SU-DHL-6 (cell line): ENCODE data around the gene NR1H2.
A peak's percentile ranks its signal among the peaks of the same experiment; 100 is the strongest.

Source experiments
- H2AFZ ChIP-seq: fragments of 200-600 bp; sonication (generic); 2 replicates; pipeline ENCODE4 v1.6.1; 2014; ENCODE audit warnings: low read depth, mild to moderate bottlenecking, moderate library complexity, mixed read lengths, antibody characterized with exemption, low read length; ENCODE audit not compliant: severe bottlenecking
- H3F3A ChIP-seq: fragments of 200-600 bp; shearing (Covaris generic); 2 replicates; pipeline ENCODE4 v1.6.0; 2016; ENCODE audit warnings: antibody characterized with exemption, mild to moderate bottlenecking; ENCODE audit not compliant: insufficient read depth
- H3K27ac ChIP-seq: fragments of 200-600 bp; sonication (generic); 2 replicates; pipeline ENCODE4 v1.5.1; 2016; ENCODE audit warnings: low read depth, mild to moderate bottlenecking, low read length, moderate library complexity, mixed read lengths
- H3K27me3 ChIP-seq: fragments of 200-600 bp; sonication (generic), shearing (Covaris generic); 2 replicates; pipeline ENCODE4 v1.6.0; 2014; ENCODE audit warnings: mild to moderate bottlenecking, low read length
- H3K36me3 ChIP-seq: fragments of 200-600 bp; sonication (generic); 2 replicates; pipeline ENCODE4 v1.6.1; 2014; ENCODE audit warnings: mild to moderate bottlenecking, low read length, mixed read lengths
- H3K4me2 ChIP-seq: fragments of 300-600, 200-600 bp; shearing (Covaris generic), sonication (generic); 2 replicates; pipeline ENCODE4 v1.6.0; 2014; ENCODE audit warnings: low read length, low read depth, mild to moderate bottlenecking; ENCODE audit not compliant: poor library complexity, severe bottlenecking
- H3K4me3 ChIP-seq: fragments of 200-600 bp; sonication (generic); 2 replicates; pipeline ENCODE4 v1.5.1; 2014; ENCODE audit warnings: antibody characterized with exemption, low read length, mild to moderate bottlenecking, mixed read lengths; ENCODE audit not compliant: insufficient read depth, poor library complexity, severe bottlenecking
- H3K79me2 ChIP-seq: fragments of 200-600 bp; sonication (generic); 2 replicates; pipeline ENCODE4 v1.6.1; 2014; ENCODE audit warnings: mild to moderate bottlenecking, low read length, moderate library complexity; ENCODE audit not compliant: insufficient read depth
- H3K9ac ChIP-seq: fragments of 200-600 bp; sonication (generic); 2 replicates; pipeline ENCODE4 v1.7.0; 2014; ENCODE audit warnings: mild to moderate bottlenecking, low read length
- H3K9me2 ChIP-seq: fragments of 200-600 bp; sonication (generic); replicated peaks from 2 replicates; pipeline ENCODE4 v1.6.1; 2014; ENCODE audit warnings: low read length; ENCODE audit not compliant: insufficient read depth
- H3K9me3 ChIP-seq: fragments of 200-600 bp; sonication (generic); 2 replicates; pipeline ENCODE4 v1.6.1; 2014; ENCODE audit warnings: low read length, mixed read lengths; ENCODE audit not compliant: insufficient read depth
- H4K20me1 ChIP-seq: fragments of 200-600 bp; sonication (generic); 2 replicates; pipeline ENCODE4 v1.6.1; 2014; ENCODE audit warnings: low read depth, mild to moderate bottlenecking, antibody characterized with exemption, low read length, moderate library complexity, mixed read lengths
- EZH2phosphoT487 ChIP-seq: fragments of 200-600 bp; sonication (generic), shearing (Covaris generic); conservative IDR thresholded peaks from 2 replicates; pipeline ENCODE4 v1.6.1; 2018; ENCODE audit warnings: mild to moderate bottlenecking, antibody characterized with exemption, low read length, moderate library complexity, mixed read lengths
- TF ChIP-seq, protein P1 (sequence below): fragments of 200-600 bp; sonication (generic); IDR thresholded peaks from one replicate; pipeline ENCODE4 v1.5.1; 2017; ENCODE audit warnings: antibody characterized with exemption, mild to moderate bottlenecking, low read length, moderate library complexity; ENCODE audit not compliant: insufficient read depth, poor library complexity, severe bottlenecking

Gene NR1H2

DNA sequence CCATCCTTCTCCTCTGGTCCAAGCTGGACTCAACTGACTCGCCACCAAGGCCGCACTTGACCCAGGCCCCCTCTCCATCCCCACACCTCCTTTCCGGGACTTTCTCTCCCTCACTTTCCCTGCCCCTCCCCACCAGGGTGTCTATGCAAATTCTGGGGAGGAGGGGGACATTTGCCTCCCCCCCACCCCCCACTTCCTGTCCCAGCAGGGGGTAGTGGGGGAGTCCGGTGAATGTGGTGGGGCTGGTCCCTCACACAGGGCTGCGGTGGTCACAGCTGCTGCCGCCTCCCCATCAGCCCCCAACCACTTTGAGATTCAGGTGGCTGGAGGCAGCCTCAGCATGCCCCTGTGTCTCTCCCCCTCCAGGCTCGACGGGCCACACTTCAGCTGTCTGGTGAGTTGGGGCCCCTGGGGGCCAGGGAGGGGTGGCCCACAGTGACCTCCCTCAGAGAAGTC, 43.4 kb downstream of the NR1H2 start:
- Histone ChIP-seq H3K9ac (peak overlapping the region; percentile 83), H3K4me3 (peak overlapping the region; percentile 60)

DNA sequence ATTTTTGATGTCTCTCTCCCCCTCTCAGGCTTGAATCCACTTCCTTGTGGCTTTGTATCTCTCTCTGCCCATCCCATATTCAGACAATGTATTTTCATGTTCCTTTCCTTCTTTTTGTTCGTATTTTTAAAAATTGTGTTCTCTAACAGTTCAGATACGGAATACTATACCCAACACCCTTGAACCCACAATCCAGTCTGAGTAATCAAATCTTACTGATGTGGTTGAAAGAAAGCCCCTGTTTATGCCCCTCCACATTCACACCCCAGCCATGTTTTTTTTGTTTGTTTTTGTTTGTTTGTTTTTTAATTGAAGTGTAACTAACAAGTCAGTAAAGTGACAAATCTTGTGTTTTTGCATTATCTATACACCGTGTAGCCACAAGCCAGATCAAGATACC, 43.9 kb downstream of the NR1H2 start:
- Histone ChIP-seq H3F3A (peaks cover 55% of the 10 kb centered on the region), H3K9ac (peak overlapping the region; percentile 83), H3K9me2 (no peaks in the 10 kb centered on the region), H3K9me3 (no peaks in the 10 kb centered on the region), H3K4me3 (peak overlapping the region; percentile 60), H3K27me3 (no peaks in the 10 kb centered on the region), H2AFZ (no peak overlapping the region), H4K20me1 (peaks cover 3% of the 10 kb centered on the region; the same call in 1 of the 2 replicates), H3K4me2 (peak overlapping the region; percentile 96), H3K36me3 (peaks cover 15% of the 10 kb centered on the region), H3K27ac (peak overlapping the region; percentile 100), H3K79me2 (peaks cover 31% of the 10 kb centered on the region)
- no peak for TF ChIP-seq EZH2phosphoT487
- TF ChIP-seq, protein P1, sequence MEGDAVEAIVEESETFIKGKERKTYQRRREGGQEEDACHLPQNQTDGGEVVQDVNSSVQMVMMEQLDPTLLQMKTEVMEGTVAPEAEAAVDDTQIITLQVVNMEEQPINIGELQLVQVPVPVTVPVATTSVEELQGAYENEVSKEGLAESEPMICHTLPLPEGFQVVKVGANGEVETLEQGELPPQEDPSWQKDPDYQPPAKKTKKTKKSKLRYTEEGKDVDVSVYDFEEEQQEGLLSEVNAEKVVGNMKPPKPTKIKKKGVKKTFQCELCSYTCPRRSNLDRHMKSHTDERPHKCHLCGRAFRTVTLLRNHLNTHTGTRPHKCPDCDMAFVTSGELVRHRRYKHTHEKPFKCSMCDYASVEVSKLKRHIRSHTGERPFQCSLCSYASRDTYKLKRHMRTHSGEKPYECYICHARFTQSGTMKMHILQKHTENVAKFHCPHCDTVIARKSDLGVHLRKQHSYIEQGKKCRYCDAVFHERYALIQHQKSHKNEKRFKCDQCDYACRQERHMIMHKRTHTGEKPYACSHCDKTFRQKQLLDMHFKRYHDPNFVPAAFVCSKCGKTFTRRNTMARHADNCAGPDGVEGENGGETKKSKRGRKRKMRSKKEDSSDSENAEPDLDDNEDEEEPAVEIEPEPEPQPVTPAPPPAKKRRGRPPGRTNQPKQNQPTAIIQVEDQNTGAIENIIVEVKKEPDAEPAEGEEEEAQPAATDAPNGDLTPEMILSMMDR: no peak

More for the DNA sequence above, 43.4 kb downstream of the NR1H2 start:
- peaks cover 60% of the 10 kb centered on the region for H3F3A ChIP-seq
- H3K9me3 ChIP-seq: no peaks in the 10 kb centered on the region
- no peak for TF ChIP-seq EZH2phosphoT487
- TF ChIP-seq, protein P1: no peak
- no peaks in the 10 kb centered on the region for H3K27me3 ChIP-seq
- peaks cover 31% of the 10 kb centered on the region for H3K79me2 ChIP-seq
- peak overlapping the region; percentile 96 for H3K4me2 ChIP-seq
- H2AFZ ChIP-seq: no peak overlapping the region
- H3K27ac ChIP-seq: peak overlapping the region; percentile 100
- no peaks in the 10 kb centered on the region for H3K9me2 ChIP-seq
- peaks cover 3% of the 10 kb centered on the region; the same call in 1 of the 2 replicates for H4K20me1 ChIP-seq
- H3K36me3 ChIP-seq: peaks cover 15% of the 10 kb centered on the region

DNA sequence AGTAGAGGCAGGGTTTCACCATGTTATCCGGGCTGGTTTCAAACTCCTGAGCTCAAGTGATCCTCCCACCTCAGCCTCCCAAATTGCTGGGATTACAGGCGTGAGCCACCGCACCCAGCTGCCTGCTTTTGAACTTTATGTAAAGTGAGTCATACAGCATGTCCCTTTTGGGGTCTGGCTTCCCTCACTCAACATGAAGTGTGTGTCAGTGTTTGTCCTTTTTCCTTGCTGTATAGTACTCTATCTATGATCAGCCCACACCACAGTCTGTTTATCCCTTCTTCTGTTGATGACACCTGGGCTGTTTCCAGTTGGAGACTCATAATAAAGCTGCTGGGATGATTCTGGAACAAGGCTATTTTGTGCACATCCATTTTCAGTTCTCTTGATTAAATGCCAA, 44.6 kb downstream of the NR1H2 start:
- Histone ChIP-seq H3K4me3 (peak overlapping the region; percentile 14), H4K20me1 (peaks cover 3% of the 10 kb centered on the region; the same call in 1 of the 2 replicates), H3K4me2 (peak overlapping the region; percentile 96), H3K9ac (0 out of 2 replicates have a peak overlapping the region, but pooled peaks have one; percentile 83), H3K27ac (peak overlapping the region; percentile 100), H3K36me3 (peaks cover 15% of the 10 kb centered on the region), H3K27me3 (no peaks in the 10 kb centered on the region), H3K9me3 (no peaks in the 10 kb centered on the region), H3K9me2 (no peaks in the 10 kb centered on the region), H3F3A (peaks cover 52% of the 10 kb centered on the region), H3K79me2 (peaks cover 31% of the 10 kb centered on the region), H2AFZ (no peak overlapping the region)
- TF ChIP-seq, protein P1: no peak
- no peak for TF ChIP-seq EZH2phosphoT487
